PC-9 (cell line): ENCODE measurements around the gene SGSH. TPM values are rescaled to one million over a fixed set of nuclear protein-coding genes. Genes with fewer than 3 reads are reported as not detected.
"Not testable (repeated sequence)": the region's sequence is repeated elsewhere in the genome, so short reads cannot be mapped to it uniquely, and the experiment has no call there.

Source experiments
- BruUV-seq: library from RNA; stranded (reverse); fragments of 400-500 nt; replicated peaks from 2 replicates; lab custom pipeline; 2021; lab: Mats Ljungman, UMichigan
- CTCF ChIA-PET: fragments of 300-600 bp; sonication (Branson Sonifier 250); formaldehyde crosslinking; loops from one replicate; lab custom pipeline; 2022; ENCODE audit warnings: antibody characterized with exemption; lab: Charles Lee
- POLR2A ChIA-PET: fragments of 300-600 bp; sonication (Branson Sonifier 250); formaldehyde crosslinking; loops from one replicate; lab custom pipeline; 2022; ENCODE audit warnings: antibody characterized with exemption; ENCODE audit not compliant: unreplicated experiment; lab: Charles Lee
- DNase-seq, 2 experiments: peaks; one replicate each; pipeline versions ENCODE4 v3.0.0 to v3.0.0-alpha.2; 2015 to 2022; ENCODE audit warnings: mixed read lengths in 1 of 2
- H2AFZ ChIP-seq: fragments of 200-600 bp; sonication (generic); 2 replicates; pipeline ENCODE4 v1.8.1; 2017; ENCODE audit warnings: antibody characterized with exemption
- H3F3A ChIP-seq: fragments of 200-600 bp; sonication (generic); 2 replicates; pipeline ENCODE4 v1.8.1; 2017; ENCODE audit warnings: antibody characterized with exemption, mild to moderate bottlenecking, low read depth; ENCODE audit not compliant: insufficient read depth
- H3K27ac ChIP-seq: fragments of 200-600 bp; sonication (generic); 2 replicates; pipeline ENCODE4 v1.6.1; 2016; ENCODE audit warnings: mixed run types
- H3K27me3 ChIP-seq: fragments of 200-600 bp; sonication (generic); 2 replicates; pipeline ENCODE4 v1.6.1; 2016; ENCODE audit warnings: low read depth, mixed run types; ENCODE audit not compliant: insufficient read depth
- H3K36me3 ChIP-seq: fragments of 200-600 bp; sonication (generic); 2 replicates; pipeline ENCODE4 v1.6.1; 2016; ENCODE audit warnings: low read depth, mixed run types
- H3K4me1 ChIP-seq: fragments of 200-600 bp; sonication (generic); replicated peaks from 2 replicates; pipeline ENCODE4 v1.6.1; 2016; ENCODE audit warnings: mixed run types; ENCODE audit not compliant: insufficient read depth
- H3K4me2 ChIP-seq: fragments of 200-600 bp; sonication (generic); 2 replicates; pipeline ENCODE4 v1.6.1; 2017; ENCODE audit warnings: mixed run types
- H3K4me3 ChIP-seq: fragments of 200-600 bp; sonication (generic); 2 replicates; pipeline ENCODE4 v1.6.1; 2016; ENCODE audit warnings: mixed run types
- H3K79me2 ChIP-seq: fragments of 200-600 bp; sonication (generic); 2 replicates; pipeline ENCODE4 v1.6.1; 2017; ENCODE audit warnings: low read depth, mixed run types
- H3K9me2 ChIP-seq: fragments of 200-600 bp; sonication (generic); 2 replicates; pipeline ENCODE4 v1.8.1; 2017; ENCODE audit warnings: mild to moderate bottlenecking; ENCODE audit not compliant: insufficient read depth
- H3K9me3 ChIP-seq: fragments of 200-600 bp; sonication (generic); 2 replicates; pipeline ENCODE4 v1.8.1; 2016; ENCODE audit warnings: low read depth; ENCODE audit not compliant: insufficient read depth
- H4K20me1 ChIP-seq: fragments of 200-600 bp; sonication (generic); 2 replicates; pipeline ENCODE4 v1.8.1; 2017; ENCODE audit not compliant: insufficient read depth
- EZH2 ChIP-seq: fragments of 200-600 bp; sonication (generic); IDR thresholded peaks from 2 replicates; pipeline ENCODE4 v1.8.0; 2017; ENCODE audit warnings: antibody characterized with exemption, low read depth
- intact Hi-C: fragments of 100-400 bp; cut with micrococcal nuclease; formaldehyde crosslinking; loops from one replicate; pipeline ENCODE4 v1.10.0; 2022; ENCODE audit not compliant: unreplicated experiment
- total RNA-seq: library from RNA; stranded (reverse); gene quantifications from 2 replicates; pipeline ENCODE4 v1.2.3, GENCODE V29; 2021
- TF ChIP-seq, protein P1 (sequence below): fragments of 200-600 bp; sonication (generic); conservative IDR thresholded peaks from 2 replicates; pipeline ENCODE4 v1.6.1; 2017; ENCODE audit warnings: mixed run types, antibody characterized with exemption, mild to moderate bottlenecking, moderate library complexity

Gene SGSH
- total RNA-seq, 1 experiment from 2014 or later, result 28.4 TPM

DNA sequence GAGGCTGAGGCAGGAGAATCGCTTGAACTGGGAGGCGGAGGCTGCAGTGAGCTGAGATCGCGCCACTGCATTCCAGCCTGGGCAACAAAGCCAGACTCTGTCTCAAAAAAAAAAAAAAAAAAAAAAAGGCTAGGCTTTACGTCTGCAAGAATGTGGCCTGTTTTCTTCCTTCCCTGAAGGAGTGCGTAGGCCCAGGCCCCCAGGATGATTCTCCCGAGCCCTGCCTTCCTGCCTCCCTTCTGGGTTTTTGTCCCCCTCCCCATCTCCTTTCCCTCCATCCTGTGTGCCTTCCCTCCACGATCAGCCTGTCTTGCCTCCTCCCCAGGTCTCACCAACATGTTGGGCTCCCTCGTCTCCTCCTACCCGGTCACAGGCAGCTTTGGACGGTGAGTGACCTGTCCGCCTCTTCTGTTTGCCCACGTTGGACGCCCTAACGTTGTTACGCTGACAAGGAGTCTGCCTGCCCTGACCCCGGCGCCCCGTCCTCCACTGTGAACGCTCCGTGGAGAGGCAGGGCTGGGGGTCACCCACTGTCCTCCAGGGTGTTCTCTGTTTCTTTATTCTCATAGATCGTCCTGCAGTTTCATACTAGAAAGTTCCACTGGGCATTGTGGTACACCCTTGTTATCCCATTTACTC is 24.9 kb upstream of the SGSH start:
- no peaks in the 10 kb centered on the region for H3K27me3 ChIP-seq
- TF ChIP-seq, protein P1, sequence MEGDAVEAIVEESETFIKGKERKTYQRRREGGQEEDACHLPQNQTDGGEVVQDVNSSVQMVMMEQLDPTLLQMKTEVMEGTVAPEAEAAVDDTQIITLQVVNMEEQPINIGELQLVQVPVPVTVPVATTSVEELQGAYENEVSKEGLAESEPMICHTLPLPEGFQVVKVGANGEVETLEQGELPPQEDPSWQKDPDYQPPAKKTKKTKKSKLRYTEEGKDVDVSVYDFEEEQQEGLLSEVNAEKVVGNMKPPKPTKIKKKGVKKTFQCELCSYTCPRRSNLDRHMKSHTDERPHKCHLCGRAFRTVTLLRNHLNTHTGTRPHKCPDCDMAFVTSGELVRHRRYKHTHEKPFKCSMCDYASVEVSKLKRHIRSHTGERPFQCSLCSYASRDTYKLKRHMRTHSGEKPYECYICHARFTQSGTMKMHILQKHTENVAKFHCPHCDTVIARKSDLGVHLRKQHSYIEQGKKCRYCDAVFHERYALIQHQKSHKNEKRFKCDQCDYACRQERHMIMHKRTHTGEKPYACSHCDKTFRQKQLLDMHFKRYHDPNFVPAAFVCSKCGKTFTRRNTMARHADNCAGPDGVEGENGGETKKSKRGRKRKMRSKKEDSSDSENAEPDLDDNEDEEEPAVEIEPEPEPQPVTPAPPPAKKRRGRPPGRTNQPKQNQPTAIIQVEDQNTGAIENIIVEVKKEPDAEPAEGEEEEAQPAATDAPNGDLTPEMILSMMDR, result no peak
- no peak for TF ChIP-seq EZH2
- no peaks in the 10 kb centered on the region for H4K20me1 ChIP-seq
- DNase-seq, result no peak
- BruUV-seq, result no TSS peak
- CTCF ChIA-PET, result interaction anchor here (0.7 kb wide), 1 partner anchor 875 kb away, joined by 8 read pairs; no protein-coding TSS in a partner anchor
- POLR2A ChIA-PET, result no interaction called here
- H3K36me3 ChIP-seq, result no peaks in the 10 kb centered on the region
- H2AFZ ChIP-seq, result no peak overlapping the region
- H3K4me1 ChIP-seq, result no peaks in the 10 kb centered on the region
- H3K9me2 ChIP-seq, result no peaks in the 10 kb centered on the region
- H3F3A ChIP-seq, result no peaks in the 10 kb centered on the region
- no peaks in the 10 kb centered on the region for H3K79me2 ChIP-seq
- H3K4me2 ChIP-seq, result no peak overlapping the region
- H3K9me3 ChIP-seq, result no peaks in the 10 kb centered on the region
- intact Hi-C loops, result no loop called here
- no peak overlapping the region for H3K4me3 ChIP-seq
- H3K27ac ChIP-seq, result no peak overlapping the region

DNA sequence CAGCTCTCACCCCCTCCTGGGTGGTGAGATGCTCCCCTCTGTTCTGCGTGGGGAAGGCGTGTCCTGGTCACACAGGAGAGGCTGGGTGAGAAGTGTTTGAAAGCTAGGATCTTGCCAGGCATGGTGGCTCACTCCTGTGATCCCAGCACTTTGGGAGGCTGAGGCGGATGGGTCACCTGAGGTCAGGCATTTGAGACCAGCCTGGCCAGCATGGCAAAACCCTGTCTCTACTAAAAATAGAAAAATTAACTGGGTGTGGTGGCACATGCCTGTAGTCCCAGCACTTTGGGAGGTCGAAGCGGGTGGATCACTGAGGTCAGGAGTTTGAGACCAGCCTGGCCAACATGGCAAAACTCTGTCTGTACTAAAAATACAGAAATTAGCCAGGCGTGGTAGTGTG is 24.3 kb upstream of the SGSH start:
- H3K9me3 ChIP-seq, H3K4me1 ChIP-seq, H4K20me1 ChIP-seq, H3K79me2 ChIP-seq, H3K4me2 ChIP-seq, H3K27me3 ChIP-seq, BruUV-seq, POLR2A ChIA-PET, intact Hi-C loops, H3K36me3 ChIP-seq, H2AFZ ChIP-seq, H3K27ac ChIP-seq, DNase-seq, H3K4me3 ChIP-seq, H3F3A ChIP-seq, H3K9me2 ChIP-seq: not testable (repeated sequence)
- CTCF ChIA-PET, result interaction anchor here (0.7 kb wide), 1 partner anchor 876 kb away, joined by 8 read pairs; no protein-coding TSS in a partner anchor

DNA sequence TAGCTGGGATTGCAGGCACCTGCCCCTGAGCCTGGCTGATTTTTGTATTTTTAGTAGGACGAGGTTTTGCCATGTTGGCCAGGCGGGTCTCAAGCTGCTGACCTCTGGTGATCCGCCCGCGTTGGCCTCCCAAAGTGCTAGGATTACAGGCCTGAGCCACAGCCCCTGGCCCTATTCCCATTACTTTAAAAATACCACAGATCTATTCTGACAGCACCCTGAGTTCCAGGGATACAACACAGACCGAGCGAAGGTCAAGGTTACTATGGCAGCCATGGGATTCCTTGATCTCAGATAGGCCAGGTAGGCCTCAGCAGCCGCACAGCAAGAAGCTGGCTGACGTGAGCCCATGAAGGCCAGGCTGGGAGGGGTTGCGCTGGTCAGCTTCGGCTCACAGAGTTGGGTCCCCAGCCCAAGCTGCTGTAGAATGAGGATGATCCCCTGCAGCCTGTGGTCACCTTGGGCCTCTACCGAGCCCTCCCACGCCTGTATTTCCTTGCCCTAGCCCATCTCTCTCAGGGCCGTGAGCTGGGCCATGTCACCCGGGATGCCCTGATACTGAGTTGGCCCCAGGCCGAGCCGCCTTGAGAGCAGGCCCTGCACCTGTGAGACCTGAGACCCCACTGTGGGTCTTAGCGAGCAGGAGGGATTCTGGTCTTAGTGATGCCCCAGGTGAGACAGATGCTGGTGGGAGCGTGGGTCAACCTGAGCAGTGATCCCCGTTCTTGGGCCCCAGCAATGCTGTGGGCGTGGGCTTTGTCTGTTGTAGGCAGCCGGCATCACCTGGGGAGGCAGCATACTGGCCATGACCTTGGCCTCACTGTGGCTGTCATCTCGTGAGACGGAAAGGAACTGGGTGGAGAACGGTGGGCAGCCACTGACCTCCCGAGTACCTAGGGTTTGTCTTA is 23.6 kb upstream of the SGSH start:
- no peak for DNase-seq
- no peaks in the 10 kb centered on the region for H3K4me1 ChIP-seq
- H3K4me2 ChIP-seq, result no peak overlapping the region
- ChIA-PET CTCF (no interaction called here), POLR2A (no interaction called here)
- H2AFZ ChIP-seq, result no peak overlapping the region
- no peaks in the 10 kb centered on the region for H3F3A ChIP-seq
- H4K20me1 ChIP-seq, result no peaks in the 10 kb centered on the region
- H3K36me3 ChIP-seq, result no peaks in the 10 kb centered on the region
- no peak overlapping the region for H3K27ac ChIP-seq
- no peak overlapping the region for H3K4me3 ChIP-seq
- no peak for TF ChIP-seq EZH2
- TF ChIP-seq, protein P1, result no peak
- H3K79me2 ChIP-seq, result no peaks in the 10 kb centered on the region
- BruUV-seq, result no TSS peak
- H3K27me3 ChIP-seq, result no peaks in the 10 kb centered on the region
- intact Hi-C loops, result no loop called here
- no peaks in the 10 kb centered on the region for H3K9me2 ChIP-seq
- H3K9me3 ChIP-seq, result no peaks in the 10 kb centered on the region
